HUES48 (cell line): ENCODE measurements around the gene HSPG2.
"Not testable (repeated sequence)": the region's sequence is repeated elsewhere in the genome, so short reads cannot be mapped to it uniquely, and the experiment has no call there.

Source experiments
- H3K27ac ChIP-seq: one replicate; pipeline ENCODE4 v1.7.0; 2013; ENCODE audit warnings: low read depth, low read length, inconsistent platforms
- H3K27me3 ChIP-seq: 2 replicates; pipeline ENCODE4 v1.6.1; 2013; ENCODE audit warnings: mild to moderate bottlenecking, low read length; ENCODE audit not compliant: control insufficient read depth, insufficient read depth
- H3K36me3 ChIP-seq: 2 replicates; pipeline ENCODE4 v1.6.1; 2013; ENCODE audit warnings: low read length; ENCODE audit not compliant: control insufficient read depth, insufficient read depth
- H3K4me1 ChIP-seq: 2 replicates; pipeline ENCODE4 v1.6.1; 2013; ENCODE audit warnings: mild to moderate bottlenecking, low read length; ENCODE audit not compliant: control insufficient read depth, insufficient read depth
- H3K4me3 ChIP-seq: 2 replicates; pipeline ENCODE4 v1.5.1; 2013; ENCODE audit warnings: mild to moderate bottlenecking, low read depth, low read length
- H3K9ac ChIP-seq: 2 replicates; pipeline ENCODE4 v1.6.1; 2013; ENCODE audit warnings: mild to moderate bottlenecking, low read depth, low read length, moderate library complexity
- H3K9me3 ChIP-seq: 2 replicates; pipeline ENCODE4 v1.6.1; 2013; ENCODE audit warnings: low read length; ENCODE audit not compliant: control insufficient read depth, insufficient read depth

HSPG2 gene

DNA sequence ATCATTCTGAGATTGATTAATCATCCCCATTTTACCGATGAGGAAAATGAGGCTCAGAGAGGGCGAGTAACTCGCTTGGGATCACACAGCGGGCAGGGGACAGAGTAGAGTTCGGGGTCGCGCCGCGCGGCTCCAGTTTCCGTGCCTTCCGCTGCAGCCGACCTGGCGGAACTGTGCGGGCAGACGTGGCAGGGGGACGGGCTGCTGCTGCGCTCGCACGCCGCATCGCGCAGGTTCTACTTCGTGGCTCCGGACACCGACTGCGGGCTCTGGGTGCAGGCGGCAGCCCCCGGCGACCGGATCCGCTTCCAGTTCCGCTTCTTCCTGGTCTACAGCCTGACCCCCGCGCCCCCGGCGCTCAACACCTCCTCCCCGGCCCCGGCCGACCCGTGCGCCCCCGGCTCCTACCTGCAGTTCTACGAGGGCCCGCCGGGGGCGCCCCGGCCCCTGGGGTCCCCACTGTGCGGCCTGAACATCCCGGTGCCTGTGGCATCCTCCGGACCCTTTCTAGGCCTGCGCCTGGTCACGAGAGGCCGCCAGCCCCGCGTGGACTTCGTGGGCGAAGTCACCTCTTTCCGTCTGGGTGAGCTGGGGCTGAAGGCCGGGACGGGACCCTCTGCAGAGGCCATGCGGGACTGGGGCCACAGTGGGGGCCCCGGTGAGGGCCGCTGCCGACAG, 122.7 kb downstream of the HSPG2 start:
- H3K4me1 ChIP-seq = no peaks in the 10 kb centered on the region
- H3K27ac ChIP-seq = no peak overlapping the region
- peak overlapping the region; percentile 66 for H3K4me3 ChIP-seq
- H3K9ac ChIP-seq = peak overlapping the region; percentile 59; the same call in 1 of the 2 replicates
- H3K36me3 ChIP-seq = no peaks in the 10 kb centered on the region
- H3K27me3 ChIP-seq = no peaks in the 10 kb centered on the region
- H3K9me3 ChIP-seq = no peaks in the 10 kb centered on the region

DNA sequence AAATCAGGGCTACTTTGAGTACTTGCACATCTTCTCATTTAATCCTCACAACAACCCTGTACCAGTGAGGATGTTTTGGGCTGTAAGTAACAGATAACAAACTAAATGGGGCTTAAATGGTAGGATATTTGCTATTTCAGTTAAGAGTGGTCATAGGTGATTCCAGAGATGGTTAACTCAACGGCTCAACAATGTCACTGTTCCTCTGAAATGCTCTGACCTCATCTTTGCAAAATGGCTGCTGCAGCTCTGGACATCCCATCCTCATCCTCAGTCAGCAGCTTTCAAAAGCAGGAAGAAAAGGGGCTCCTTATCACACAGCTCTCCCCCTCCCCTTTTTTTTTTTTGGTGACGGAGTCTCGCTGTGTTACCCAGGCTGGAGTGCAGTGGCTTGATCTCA, 123.6 kb downstream of the HSPG2 start:
- H3K36me3 ChIP-seq = no peaks in the 10 kb centered on the region
- H3K9ac ChIP-seq = no peak overlapping the region
- no peak overlapping the region for H3K4me3 ChIP-seq
- H3K27me3 ChIP-seq = no peaks in the 10 kb centered on the region
- no peaks in the 10 kb centered on the region for H3K9me3 ChIP-seq
- H3K4me1 ChIP-seq = no peaks in the 10 kb centered on the region
- no peak overlapping the region for H3K27ac ChIP-seq

DNA sequence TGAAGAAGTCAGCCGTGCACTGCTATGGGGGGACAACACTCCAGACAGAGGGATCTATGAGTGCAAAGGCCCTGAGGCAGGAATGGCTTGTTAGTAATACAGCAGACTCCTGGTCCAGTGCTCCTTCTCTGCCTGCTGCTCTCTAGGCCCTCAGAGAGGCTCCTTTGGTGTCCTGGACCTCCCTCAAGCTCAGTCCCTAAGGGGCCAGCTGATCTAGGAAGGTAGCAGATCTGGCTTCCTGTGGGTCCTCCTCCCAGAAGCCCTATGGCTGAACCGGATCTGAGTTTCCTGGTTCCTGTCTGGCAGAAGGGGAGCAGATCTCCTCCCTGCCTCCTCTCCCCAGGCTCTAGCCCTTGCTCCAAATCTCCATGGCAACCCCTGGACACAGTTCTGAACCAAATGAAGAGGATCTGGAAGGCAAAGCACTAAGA, 125.2 kb downstream of the HSPG2 start, which contains the start of gene LDLRAD2:
Gene LDLRAD2, plus strand, starts transcription at position 391 of the 431 bp plus-strand sequence. CDS start 187 bp downstream, outside the sequence.
- no peaks in the 10 kb centered on the region for H3K27me3 ChIP-seq
- H3K9me3 ChIP-seq = no peaks in the 10 kb centered on the region
- H3K36me3 ChIP-seq = no peaks in the 10 kb centered on the region
- H3K27ac ChIP-seq = no peak within 1 kb of the TSS
- H3K4me3 ChIP-seq = no peak within 1 kb of the TSS
- no peaks in the 10 kb centered on the region for H3K4me1 ChIP-seq
- no peak within 1 kb of the TSS; the same call in 1 of the 2 replicates for H3K9ac ChIP-seq

DNA sequence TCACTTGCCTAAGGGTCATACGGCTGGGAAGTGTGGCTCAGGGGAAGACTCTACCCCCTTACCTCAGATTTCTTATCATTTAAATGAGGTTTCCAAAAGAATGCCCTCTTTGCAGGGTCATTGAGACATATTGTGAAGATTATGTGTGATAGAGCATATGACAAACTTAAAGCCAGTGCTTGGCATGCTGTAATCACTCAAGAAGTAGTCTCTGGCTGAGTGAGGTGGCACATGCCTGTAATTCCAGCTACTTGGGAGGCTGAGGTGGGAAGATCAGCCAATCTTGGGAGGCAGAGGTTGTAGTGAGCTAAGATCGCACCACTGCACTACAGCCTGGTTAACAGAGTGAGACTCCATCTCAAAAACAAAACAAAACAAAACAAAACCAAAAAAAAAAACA, 132.6 kb downstream of the HSPG2 start:
- H3K27me3 ChIP-seq = no peaks in the 10 kb centered on the region
- no peak overlapping the region for H3K4me3 ChIP-seq
- no peaks in the 10 kb centered on the region for H3K36me3 ChIP-seq
- H3K9me3 ChIP-seq = no peaks in the 10 kb centered on the region
- no peak overlapping the region for H3K9ac ChIP-seq
- no peak overlapping the region for H3K27ac ChIP-seq
- H3K4me1 ChIP-seq = no peaks in the 10 kb centered on the region

DNA sequence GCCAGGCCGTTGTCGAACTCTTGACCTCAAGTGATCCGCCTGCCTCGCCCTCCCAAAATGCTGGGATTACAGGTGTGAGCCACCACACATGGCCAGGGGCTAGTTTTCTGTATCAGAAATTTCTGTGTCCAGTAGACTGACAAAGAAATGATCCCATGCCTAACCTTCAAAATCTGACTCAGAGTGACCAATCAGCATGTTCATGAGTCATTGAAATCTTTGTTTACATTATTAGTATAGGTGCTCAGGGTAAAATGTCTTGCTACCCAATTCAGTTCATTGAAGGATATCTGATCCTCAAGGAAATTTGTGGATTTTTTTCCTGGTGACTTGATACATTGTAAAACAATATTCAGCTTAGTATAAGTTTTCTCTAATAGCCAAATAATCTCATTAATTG, 136.0 kb downstream of the HSPG2 start:
- Histone ChIP-seq H3K9me3 (no peaks in the 10 kb centered on the region), H3K9ac (no peak overlapping the region), H3K4me1 (no peaks in the 10 kb centered on the region)

DNA sequence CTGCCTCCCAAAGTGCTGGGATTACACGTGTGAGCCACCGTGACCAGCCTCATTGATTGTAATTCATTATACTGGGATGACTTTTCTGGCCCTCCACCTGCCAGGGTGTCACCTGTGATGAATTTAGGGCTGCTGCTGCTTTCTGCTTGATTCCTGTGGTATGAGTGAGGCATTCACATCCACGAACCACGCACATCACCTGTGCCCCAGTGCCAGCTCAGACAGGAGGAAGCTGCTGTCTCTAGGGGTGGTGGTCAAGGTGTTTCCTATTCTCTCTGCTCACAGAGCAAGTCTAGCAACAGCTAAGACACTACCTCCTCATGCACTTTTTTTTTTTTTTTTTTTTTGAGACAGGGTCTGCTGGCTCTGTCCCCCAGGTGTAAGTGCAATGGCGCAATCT, 137.4 kb downstream of the HSPG2 start:
- peaks cover 5% of the 10 kb centered on the region for H3K9me3 ChIP-seq
- no peak overlapping the region for H3K27ac ChIP-seq
- H3K27me3 ChIP-seq = no peaks in the 10 kb centered on the region
- no peak overlapping the region for H3K9ac ChIP-seq
- H3K4me1 ChIP-seq = no peaks in the 10 kb centered on the region
- H3K4me3 ChIP-seq = no peak overlapping the region
- H3K36me3 ChIP-seq = no peaks in the 10 kb centered on the region

More for the DNA sequence above, 136.0 kb downstream of the HSPG2 start:
- Histone ChIP-seq H3K27me3 (no peaks in the 10 kb centered on the region), H3K36me3 (no peaks in the 10 kb centered on the region), H3K4me3 (no peak overlapping the region), H3K27ac (no peak overlapping the region)

DNA sequence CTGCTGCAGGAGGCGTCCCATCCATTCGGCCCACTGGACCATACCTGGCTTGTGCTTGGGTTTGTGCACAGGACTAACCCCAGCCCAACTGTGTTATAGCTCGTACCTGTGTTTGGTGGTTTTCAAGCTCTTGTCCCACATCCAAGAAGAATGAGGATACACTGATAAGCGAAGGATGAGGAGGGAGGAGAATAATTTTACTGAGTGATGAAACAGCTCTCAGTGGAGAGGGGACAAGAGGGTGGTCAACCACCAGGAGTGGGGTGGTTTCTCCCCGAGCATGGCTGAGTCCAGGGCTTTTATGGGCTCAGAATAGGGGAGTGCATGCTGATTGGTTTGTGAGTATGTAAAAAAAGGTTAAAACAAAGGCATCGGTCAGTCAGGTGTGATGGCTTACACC, 142.0 kb downstream of the HSPG2 start:
- Histone ChIP-seq H3K4me1 (no peaks in the 10 kb centered on the region), H3K27me3 (no peaks in the 10 kb centered on the region), H3K9me3 (peaks cover 6% of the 10 kb centered on the region), H3K27ac (no peak overlapping the region), H3K4me3 (no peak overlapping the region), H3K9ac (no peak overlapping the region), H3K36me3 (no peaks in the 10 kb centered on the region)

DNA sequence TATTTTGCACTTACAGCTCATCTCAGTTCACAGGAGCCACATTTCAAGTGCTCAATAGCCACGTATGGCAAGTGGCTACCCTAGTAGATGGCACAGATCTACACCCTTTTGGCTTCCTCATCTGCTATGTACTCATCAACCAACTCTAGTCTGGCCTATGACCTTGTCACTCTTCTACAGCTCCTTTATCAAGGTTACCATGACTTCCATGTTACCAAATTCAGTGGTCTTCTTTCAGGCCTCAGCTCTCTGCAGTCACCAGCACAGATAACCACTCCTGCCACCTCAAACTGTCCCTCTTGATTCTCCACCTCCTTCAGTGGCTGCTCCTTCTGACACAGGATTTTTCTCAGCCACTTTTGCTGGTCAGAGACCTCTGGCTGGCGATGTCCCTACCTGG, 142.5 kb downstream of the HSPG2 start:
- no peaks in the 10 kb centered on the region for H3K27me3 ChIP-seq
- 0 out of 2 replicates have a peak, but pooled peaks cover 4% of the 10 kb centered on the region for H3K4me1 ChIP-seq
- no peak overlapping the region for H3K9ac ChIP-seq
- H3K9me3 ChIP-seq = peaks cover 6% of the 10 kb centered on the region
- H3K4me3 ChIP-seq = no peak overlapping the region
- no peaks in the 10 kb centered on the region for H3K36me3 ChIP-seq
- H3K27ac ChIP-seq = no peak overlapping the region

DNA sequence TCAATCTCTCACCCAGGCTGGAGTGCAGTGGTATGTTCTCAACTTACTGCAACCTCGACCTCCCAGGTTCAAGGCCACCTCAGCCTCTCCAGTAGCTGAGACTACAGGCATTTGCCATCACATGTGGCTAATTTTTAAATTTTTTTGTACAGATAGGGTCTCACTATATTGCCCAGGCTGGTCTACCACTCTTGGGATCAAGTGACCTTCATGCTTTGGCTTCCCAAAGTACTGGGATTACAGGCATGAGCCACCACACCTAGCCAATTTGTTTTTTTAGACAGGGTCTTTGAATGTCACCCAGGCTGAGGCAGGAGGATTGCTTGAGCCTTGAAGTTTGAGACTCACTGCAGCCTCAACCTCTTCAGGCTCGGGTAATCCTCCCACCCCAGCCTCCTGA, 144.0 kb downstream of the HSPG2 start:
- H3K4me1 ChIP-seq = 0 out of 2 replicates have a peak, but pooled peaks cover 4% of the 10 kb centered on the region
- H3K4me3 ChIP-seq = no peak overlapping the region
- H3K9me3 ChIP-seq = peaks cover 6% of the 10 kb centered on the region
- no peak overlapping the region for H3K27ac ChIP-seq
- no peak overlapping the region for H3K9ac ChIP-seq
- no peaks in the 10 kb centered on the region for H3K27me3 ChIP-seq
- H3K36me3 ChIP-seq = no peaks in the 10 kb centered on the region

DNA sequence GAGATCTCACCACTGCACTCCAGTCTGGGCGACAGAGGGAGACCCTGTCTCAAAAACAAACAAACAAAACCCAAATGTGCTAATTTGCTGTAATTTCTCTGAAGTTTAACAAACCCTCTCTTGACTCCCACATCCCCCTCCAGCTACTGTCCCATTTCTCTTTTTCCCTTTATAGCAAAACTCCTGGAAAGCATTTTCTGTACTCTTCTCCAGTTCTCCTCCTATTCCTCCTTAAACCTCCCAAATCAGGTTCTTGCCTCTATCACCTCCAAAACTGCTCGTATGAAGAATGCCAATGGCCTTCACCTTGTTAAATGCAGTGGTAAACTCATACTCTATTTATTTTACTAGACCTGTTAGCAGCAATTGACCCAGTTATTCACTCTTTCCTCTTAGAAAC, 150.5 kb downstream of the HSPG2 start:
- H3K4me1 ChIP-seq = peaks cover 8% of the 10 kb centered on the region; the same call in 1 of the 2 replicates
- no peak overlapping the region for H3K9ac ChIP-seq
- no peak overlapping the region for H3K4me3 ChIP-seq
- no peaks in the 10 kb centered on the region for H3K36me3 ChIP-seq
- H3K27me3 ChIP-seq = no peaks in the 10 kb centered on the region
- H3K27ac ChIP-seq = no peak overlapping the region
- no peaks in the 10 kb centered on the region for H3K9me3 ChIP-seq

DNA sequence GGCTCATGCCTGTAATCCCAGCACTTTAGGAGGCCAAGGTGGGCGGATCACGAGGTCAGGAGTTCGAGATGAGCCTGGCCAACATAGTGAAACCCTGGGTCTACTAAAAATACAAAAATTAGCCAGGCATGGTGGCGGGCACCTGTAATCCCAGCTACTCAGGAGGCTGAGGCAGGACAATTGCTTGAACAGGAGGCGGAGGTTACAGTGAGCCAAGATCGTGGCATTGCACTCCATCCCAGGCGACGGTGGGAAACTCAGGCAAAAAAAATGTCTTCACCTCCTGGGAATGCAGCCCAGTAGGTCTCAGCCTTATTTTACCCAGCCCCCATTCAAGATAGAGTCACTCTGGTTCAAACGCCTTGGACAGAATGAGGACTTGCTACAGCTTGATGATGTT, 151.3 kb downstream of the HSPG2 start:
- not testable (repeated sequence) for H3K36me3 ChIP-seq, H3K9ac ChIP-seq, H3K9me3 ChIP-seq, H3K27ac ChIP-seq, H3K4me3 ChIP-seq, H3K27me3 ChIP-seq, H3K4me1 ChIP-seq
